HG03442 (cell line): ENCODE data around the gene CPN2.

ENCODE experiments used
- ATAC-seq: cut with Tn5 transposase; IDR thresholded peaks from one replicate; pipeline ENCODE4 v1.9.1; 2021; ENCODE audit warnings: mild to moderate bottlenecking, moderate library complexity; ENCODE audit not compliant: unreplicated experiment

Gene CPN2

GRCh38 chr3:194357681-194358080 is 6.6 kb upstream of the CPN2 start:
- ATAC-seq = no peak

- no peak for ATAC-seq
These were observed 4.3 kb upstream of the CPN2 start for GRCh38 chr3:194355379-194355778.

- ATAC-seq = no peak
These were observed 3.2 kb upstream of the CPN2 start for GRCh38 chr3:194354315-194354714.

- no peak for ATAC-seq
These were observed 1.6 kb upstream of the CPN2 start for GRCh38 chr3:194352667-194353246.

- no peak for ATAC-seq
These were observed 916 bp upstream of the CPN2 start for GRCh38 chr3:194351952-194352536.

- ATAC-seq = no peak
These were observed 429 bp downstream of the CPN2 start for GRCh38 chr3:194350726-194351071.

- no peak for ATAC-seq
These were observed 2.8 kb downstream of the CPN2 start for GRCh38 chr3:194348354-194348753.

GRCh38 chr3:194346621-194347020 is 4.5 kb downstream of the CPN2 start:
- ATAC-seq = no peak

GRCh38 chr3:194346035-194346434 is 5.1 kb downstream of the CPN2 start:
- ATAC-seq = no peak

GRCh38 chr3:194344012-194344411 is 7.1 kb downstream of the CPN2 start:
- no peak for ATAC-seq

- ATAC-seq = no peak
These were observed 7.6 kb downstream of the CPN2 start for GRCh38 chr3:194343561-194343893.

GRCh38 chr3:194342861-194343560 is 8.1 kb downstream of the CPN2 start:
- ATAC-seq = no peak

- no peak for ATAC-seq
These were observed 10.2 kb downstream of the CPN2 start for GRCh38 chr3:194340757-194341400.

GRCh38 chr3:194339840-194340239 is 11.3 kb downstream of the CPN2 start:
- ATAC-seq = no peak

GRCh38 chr3:194339356-194339755 is 11.8 kb downstream of the CPN2 start:
- ATAC-seq = no peak

- ATAC-seq = no peak
These were observed 13.0 kb downstream of the CPN2 start for GRCh38 chr3:194337965-194338753.

- no peak for ATAC-seq
These were observed 14.3 kb downstream of the CPN2 start for GRCh38 chr3:194336601-194337355.

GRCh38 chr3:194333981-194334320 is 17.2 kb downstream of the CPN2 start:
- no peak for ATAC-seq

GRCh38 chr3:194333212-194333980 is 17.7 kb downstream of the CPN2 start:
- peak; percentile 87 for ATAC-seq

GRCh38 chr3:194332858-194333211 is 18.3 kb downstream of the CPN2 start:
- no peak for ATAC-seq
